Fibroblast of skin of left quadriceps (primary cell): ENCODE measurements around the gene DCANP1.
"Not testable (repeated sequence)": the region's sequence is repeated elsewhere in the genome, so short reads cannot be mapped to it uniquely, and the experiment has no call there.

Source experiments
- DNase-seq, 2 experiments: peaks; one replicate each; pipeline ENCODE4 v3.0.0-alpha.2; 2013; ENCODE audit warnings: low read depth in 2 of 2

The DCANP1 gene

GRCh38 chr5:135447298-135447929, at the start of gene DCANP1:
Gene DCANP1 (minus strand): TSS chr5:135447348. CDS start chr5:135447108, 240 bp downstream.
- DNase-seq: no peak

GRCh38 chr5:135495531-135495930, 48.4 kb upstream of the DCANP1 start:
- DNase-seq: not testable (repeated sequence)

- no peak for DNase-seq
Measured at GRCh38 chr5:135494196-135494595, 47.0 kb upstream of the DCANP1 start.

- DNase-seq: peak; percentile 44 to 47
Measured at GRCh38 chr5:135493406-135494180, 46.4 kb upstream of the DCANP1 start.

- no peak for DNase-seq
Measured at GRCh38 chr5:135492319-135492626, 45.1 kb upstream of the DCANP1 start.

GRCh38 chr5:135491552-135492318, 44.6 kb upstream of the DCANP1 start:
- DNase-seq: no peak

- no peak for DNase-seq
Measured at GRCh38 chr5:135491038-135491551, 43.9 kb upstream of the DCANP1 start.

GRCh38 chr5:135490245-135491037, 43.3 kb upstream of the DCANP1 start:
- no peak for DNase-seq

GRCh38 chr5:135489466-135490244, 42.5 kb upstream of the DCANP1 start:
- DNase-seq: no peak

- peak in 1 of 2 experiments; percentile 20 for DNase-seq
Measured at GRCh38 chr5:135488727-135489465, 41.7 kb upstream of the DCANP1 start.

- DNase-seq: no peak
Measured at GRCh38 chr5:135487839-135488514, 40.8 kb upstream of the DCANP1 start.

GRCh38 chr5:135487037-135487395, 39.9 kb upstream of the DCANP1 start:
- DNase-seq: no peak

GRCh38 chr5:135486131-135487036, 39.2 kb upstream of the DCANP1 start:
- no peak for DNase-seq

- DNase-seq: no peak
Measured at GRCh38 chr5:135484674-135485086, 37.5 kb upstream of the DCANP1 start.

GRCh38 chr5:135483254-135483653, 36.1 kb upstream of the DCANP1 start:
- no peak for DNase-seq

- no peak for DNase-seq
Measured at GRCh38 chr5:135482381-135482933, 35.3 kb upstream of the DCANP1 start.

GRCh38 chr5:135481909-135482311, 34.8 kb upstream of the DCANP1 start:
- no peak for DNase-seq

GRCh38 chr5:135481387-135481786, 34.2 kb upstream of the DCANP1 start:
- DNase-seq: no peak
